Hematopoietic multipotent progenitor cell treated with erythropoietin and hydrocortisone succinate and interleukin-3 and kit ligand, for 4 days (in vitro differentiated cells): ENCODE data around the gene GOLGA5.
"Not testable (repeated sequence)": the region's sequence is repeated elsewhere in the genome, so short reads cannot be mapped to it uniquely, and the experiment has no call there.

Experiments used
- DNase-seq: peaks from one replicate; pipeline ENCODE4 v3.0.0-alpha.2; 2015

Gene GOLGA5

GRCh38 chr14:92832137-92832700, 38.1 kb downstream of the GOLGA5 start:
- DNase-seq: peak; percentile 36

DNA sequence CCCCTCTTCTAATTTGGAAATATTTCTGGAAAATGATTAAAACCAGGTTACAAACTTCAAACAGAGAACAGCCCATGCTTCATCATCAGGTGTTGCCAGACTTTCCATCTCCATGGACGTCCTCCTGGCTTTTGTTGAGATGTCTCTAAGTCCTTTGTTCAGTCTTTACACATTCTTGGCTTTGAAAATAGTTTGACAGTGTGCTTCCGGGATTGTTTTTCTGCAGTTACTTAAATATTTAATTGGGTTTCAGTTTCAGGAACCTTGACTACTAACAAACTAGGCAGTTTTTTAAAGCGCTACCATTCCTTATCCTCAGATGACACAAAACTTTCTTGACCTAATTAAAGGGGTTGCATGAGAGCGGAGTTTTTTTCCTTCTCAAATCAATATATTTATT, 47.8 kb downstream of the GOLGA5 start:
- DNase-seq: no peak

GRCh38 chr14:92844204-92844603, 50.1 kb downstream of the GOLGA5 start:
- DNase-seq: no peak

DNA sequence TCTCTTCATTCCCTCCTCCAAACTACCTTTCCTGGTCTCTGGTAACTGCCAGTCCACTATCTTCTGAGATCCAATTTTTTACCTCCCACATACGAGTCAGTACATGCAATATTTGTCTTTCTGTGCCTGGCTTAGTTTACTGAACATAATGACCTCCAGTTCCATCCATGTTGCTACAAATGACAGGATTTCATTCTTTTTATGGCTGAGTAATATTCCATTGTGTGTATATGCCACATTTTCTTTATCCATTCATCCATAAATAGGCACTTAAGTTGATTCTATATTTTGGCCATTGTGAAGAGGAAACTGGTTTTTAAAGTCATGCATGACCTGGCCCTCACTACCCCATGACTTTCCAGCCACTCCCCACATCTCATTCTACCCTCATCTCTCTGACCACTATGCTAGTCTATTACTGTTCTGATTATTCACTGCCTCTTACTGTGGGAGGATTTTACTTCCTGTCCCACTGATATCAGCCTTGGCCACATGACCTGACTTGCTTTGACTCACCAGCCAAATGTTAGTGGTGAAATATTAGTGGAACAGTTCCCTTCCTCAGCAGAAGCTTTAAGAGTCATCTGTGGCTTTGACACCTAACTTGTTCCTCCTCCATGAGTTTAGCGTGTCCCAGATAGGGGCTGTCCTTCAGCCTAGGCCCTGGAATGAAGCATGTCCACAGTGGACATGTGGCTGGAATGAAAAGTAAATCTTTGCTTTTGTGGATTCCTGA, 52.2 kb downstream of the GOLGA5 start:
- DNase-seq: peak; percentile 86

GRCh38 chr14:92847278-92847677, 53.2 kb downstream of the GOLGA5 start:
- DNase-seq: peak; percentile 47

GRCh38 chr14:92847749-92848148, 53.6 kb downstream of the GOLGA5 start:
- no peak for DNase-seq

DNA sequence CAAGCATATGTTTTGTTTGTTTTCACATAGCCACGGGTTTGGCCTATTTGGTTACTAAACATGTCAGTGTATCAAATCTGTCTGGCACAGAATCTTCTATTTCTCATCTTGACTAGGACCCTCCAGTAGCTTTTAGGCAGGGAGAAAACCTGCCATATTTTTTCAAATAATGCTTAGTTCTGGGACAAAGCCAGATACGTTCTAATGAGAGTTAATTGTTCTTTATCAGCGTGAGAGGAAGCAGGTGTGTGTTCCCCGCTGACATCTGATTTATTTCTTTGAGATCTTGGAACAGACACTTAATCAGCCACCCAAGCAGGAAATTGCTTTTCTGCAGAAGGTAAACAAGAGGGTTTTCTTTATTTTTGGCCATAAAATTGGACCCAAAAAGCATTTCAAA, 54.8 kb downstream of the GOLGA5 start:
- DNase-seq: peak; percentile 61

GRCh38 chr14:92850492-92850891, 56.4 kb downstream of the GOLGA5 start:
- DNase-seq: no peak

GRCh38 chr14:92853136-92853535, 59.0 kb downstream of the GOLGA5 start:
- not testable (repeated sequence) for DNase-seq

DNA sequence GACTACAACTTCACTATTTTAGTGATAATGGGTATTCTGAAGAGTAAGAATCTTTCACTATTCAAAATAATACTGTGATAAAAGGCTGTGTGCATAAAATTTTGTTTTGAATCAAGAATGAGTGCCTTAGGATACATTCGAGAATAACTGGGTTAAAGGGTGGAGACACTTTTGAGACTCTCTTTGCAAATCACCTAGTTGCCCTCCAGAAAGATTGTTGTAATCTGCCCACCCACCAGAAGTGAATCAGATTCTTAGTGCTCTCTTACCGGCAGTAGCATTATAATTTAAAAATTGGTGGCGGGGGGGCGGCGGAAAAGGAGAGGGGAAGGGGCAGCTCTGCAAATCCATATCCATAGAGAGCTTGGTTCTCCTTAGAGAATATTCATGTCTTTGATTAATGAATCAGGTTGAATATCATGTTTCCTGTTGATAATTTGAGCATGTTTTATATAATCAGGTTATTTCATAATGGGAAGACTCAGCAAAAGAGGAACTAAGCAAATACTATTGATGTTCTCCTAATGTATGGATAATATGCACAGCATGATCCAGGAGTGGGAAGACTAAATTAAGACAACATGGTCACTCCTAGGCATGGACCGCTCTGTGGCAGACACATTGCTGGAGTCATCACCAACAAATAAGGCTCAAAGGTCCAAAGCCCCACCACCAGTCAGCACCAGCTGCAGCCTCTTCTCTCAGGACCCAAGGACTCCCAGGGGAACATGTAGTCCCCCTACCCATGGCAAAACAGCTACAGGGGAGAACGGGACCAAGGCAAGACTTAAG, 66.1 kb downstream of the GOLGA5 start:
- DNase-seq: no peak

- no peak for DNase-seq
Observed at GRCh38 chr14:92861856-92862745, 68.0 kb downstream of the GOLGA5 start.

DNA sequence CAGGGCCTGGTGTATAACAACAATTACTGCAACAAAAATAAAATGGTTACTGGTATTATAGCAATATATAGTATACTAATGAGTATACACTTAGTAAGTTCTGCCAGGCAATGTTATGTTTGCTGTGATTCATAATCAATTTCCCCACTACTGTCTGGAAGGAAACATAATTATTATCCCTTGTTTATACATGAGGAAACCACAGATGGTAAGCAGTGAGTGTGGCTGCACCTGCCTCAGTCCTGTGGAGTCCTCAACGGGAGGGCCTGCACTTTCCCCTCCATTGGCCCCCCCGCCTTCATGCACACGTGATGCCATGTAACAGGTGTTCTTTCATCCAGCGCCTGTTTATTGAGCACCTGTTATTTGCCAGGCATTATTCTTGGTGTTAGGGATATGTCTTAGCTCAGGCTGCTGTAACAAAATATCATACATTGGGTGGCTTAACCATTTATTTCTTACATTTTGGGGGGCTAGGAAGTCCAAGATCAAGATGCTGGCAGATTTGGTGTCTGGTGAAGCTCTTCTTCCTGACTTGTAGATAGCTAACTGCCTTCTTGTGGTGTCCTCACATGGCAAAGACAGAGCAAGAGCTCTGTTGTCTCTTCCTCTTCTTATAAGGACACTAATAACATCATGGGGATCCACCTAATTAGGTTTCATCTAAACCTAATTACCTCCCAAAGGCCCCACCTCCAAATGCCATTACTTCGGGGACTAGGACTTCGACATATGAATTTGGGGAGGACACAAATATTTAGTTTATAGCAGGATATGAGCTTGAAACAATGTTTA, 69.4 kb downstream of the GOLGA5 start:
- DNase-seq: no peak

- no peak for DNase-seq
Observed at GRCh38 chr14:92865674-92866073, 71.6 kb downstream of the GOLGA5 start.

DNA sequence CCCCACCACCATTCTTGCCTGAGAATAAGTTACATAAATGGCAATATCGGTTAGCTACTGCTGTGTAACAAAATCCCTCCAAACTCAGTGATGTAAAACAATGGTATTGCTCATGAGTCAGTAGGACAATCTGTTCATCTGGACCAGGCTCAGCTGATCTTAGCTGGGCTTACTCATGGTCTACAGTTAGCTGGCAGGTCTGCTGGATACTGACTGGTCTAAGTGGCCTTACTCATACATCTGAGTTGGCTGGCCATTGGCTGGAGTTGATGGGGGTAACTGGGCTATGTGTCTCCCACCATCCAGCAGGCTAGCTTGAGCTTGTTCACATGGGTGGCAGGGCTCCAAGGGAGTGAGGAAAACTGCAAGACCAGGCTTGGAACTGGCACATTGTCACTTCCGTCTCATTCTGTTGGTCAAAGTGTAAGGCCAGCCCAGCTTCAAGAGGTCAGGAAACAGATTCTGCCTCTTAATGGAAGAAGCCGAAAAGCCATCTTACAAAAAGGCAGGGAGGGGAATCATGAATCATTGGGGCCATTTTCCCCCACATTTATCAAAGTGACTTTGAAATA, 72.2 kb downstream of the GOLGA5 start:
- DNase-seq: no peak

- no peak for DNase-seq
Observed at GRCh38 chr14:92866901-92867865, 73.1 kb downstream of the GOLGA5 start.

DNA sequence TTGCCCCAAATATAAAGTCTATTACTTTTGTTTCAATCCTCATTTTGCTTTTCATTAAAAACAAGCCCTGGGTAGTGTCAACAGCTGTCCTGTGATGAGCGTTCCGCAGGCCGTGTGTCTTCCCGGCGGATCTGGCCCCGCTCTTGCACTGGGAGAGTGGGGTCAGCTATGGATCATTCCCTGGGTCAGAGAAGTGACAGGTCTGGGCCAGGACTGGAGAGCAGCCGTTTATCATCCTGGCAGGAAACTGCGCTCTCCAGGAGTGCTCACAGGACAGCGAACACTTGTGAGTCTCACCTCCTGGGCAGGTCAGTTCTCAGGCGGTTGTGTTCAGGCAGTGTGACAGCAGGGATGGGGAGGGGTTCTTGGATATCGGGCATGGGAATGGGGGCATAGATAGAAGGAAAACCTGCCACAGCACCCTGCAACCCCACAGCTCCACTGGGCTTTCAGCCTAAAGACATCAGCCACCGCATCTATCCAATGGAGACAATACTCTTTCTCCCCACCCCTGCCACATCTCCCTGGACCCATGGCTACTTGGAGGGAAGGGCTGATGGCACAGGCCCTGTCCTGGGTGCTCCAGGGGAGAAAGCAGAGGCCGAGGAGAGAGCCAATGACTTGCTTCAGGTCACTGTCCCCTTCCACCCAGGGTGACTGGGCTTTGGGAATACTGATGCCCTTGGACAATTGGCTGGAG, 81.0 kb downstream of the GOLGA5 start:
- no peak for DNase-seq

DNA sequence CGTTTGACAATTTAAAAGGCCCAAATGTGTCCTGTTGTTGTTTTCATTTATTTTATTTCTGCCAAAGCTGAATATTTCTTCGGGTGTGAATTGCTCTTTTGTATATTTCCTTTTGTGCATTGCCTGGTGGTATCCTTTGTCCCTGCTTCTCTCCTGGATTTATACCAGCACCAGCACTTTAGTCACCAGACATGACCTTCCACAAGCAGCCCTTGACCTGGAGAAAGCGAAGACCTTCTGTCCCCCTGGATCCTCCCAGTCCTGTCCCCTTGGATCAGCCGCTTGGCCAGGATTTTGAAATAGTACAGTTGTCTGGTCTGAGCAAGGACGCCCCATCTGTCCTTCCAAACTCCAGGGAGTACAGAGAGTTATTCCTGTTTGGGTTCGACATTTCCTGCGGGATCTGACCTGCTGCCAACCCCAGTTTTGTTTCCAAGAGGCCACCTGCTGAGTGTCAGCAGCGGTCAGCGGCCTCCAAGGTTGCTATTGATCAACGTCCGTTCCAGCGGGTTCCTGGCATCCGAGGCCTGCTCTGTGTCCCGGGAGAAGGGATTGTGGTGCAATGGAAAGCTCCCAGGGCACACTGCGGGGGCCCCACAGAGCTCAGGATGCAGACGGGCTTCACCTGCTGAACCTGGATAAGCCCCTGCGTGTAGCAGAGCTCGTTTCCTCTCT, 83.8 kb downstream of the GOLGA5 start:
- DNase-seq: no peak

- DNase-seq: no peak
Observed at GRCh38 chr14:92880351-92880750, 86.2 kb downstream of the GOLGA5 start.

DNA sequence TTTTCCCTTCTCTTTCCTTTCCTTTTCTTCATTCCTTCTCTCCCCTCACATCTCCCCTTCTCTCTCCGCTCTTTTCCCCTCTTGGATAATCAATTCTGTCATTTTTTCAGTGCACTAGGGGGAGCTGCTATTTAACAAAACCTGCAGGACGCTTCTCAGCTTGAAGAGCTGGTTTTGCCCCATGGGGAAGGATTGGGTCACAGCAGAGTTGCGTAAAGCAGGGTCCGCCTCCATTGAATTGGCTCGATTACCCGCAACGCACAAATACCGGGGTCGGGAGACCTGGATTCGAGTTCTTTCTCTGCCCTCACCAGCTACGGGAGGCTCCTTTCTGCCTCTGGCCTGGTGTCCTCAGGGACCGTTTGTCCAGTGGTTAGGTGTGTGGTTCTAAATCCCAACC, 86.7 kb downstream of the GOLGA5 start:
- peak; percentile 45 for DNase-seq
